ENCODE results near the gene TUBB2A.
A peak's percentile ranks its signal among the peaks of the same experiment; 100 is the strongest.
"Not testable (repeated sequence)": the region's sequence is repeated elsewhere in the genome, so short reads cannot be mapped to it uniquely, and the experiment has no call there.

The TUBB2A gene

GRCh38 chr6:3157131-3157933, at the start of gene TUBB2A:
TUBB2A (minus strand) TSS chr6:3157544; CDS start chr6:3157463, 81 bp downstream.
- Mint-ChIP-seq H3K4me1 (ENCODE audit: low read depth) (peaks cover 11% of the 10 kb centered on the region), H3K27ac (peak within 1 kb of the TSS; percentile 73), H3K36me3 (ENCODE audit: low read depth) (peaks cover 7% of the 10 kb centered on the region), H3K9me3 (peaks cover 4% of the 10 kb centered on the region), H3K4me3 (peak within 1 kb of the TSS; percentile 83), H3K27me3 (ENCODE audit: low read depth) (peaks cover 48% of the 10 kb centered on the region)

- Mint-ChIP-seq H3K4me3 (no peak overlapping the region), H3K27ac (no peak overlapping the region)
Measured at GRCh38 chr6:3206339-3207015, 49.1 kb upstream of the TUBB2A start.

GRCh38 chr6:3205913-3206312, 48.6 kb upstream of the TUBB2A start:
- Mint-ChIP-seq H3K4me3 (no peak overlapping the region), H3K36me3 (ENCODE audit: low read depth) (no peaks in the 10 kb centered on the region), H3K9me3 (peaks cover 3% of the 10 kb centered on the region), H3K27me3 (ENCODE audit: low read depth) (peaks cover 10% of the 10 kb centered on the region), H3K27ac (no peak overlapping the region), H3K4me1 (ENCODE audit: low read depth) (peaks cover 12% of the 10 kb centered on the region)

More at GRCh38 chr6:3206339-3207015, 49.1 kb upstream of the TUBB2A start:
- Mint-ChIP-seq H3K9me3 (peaks cover 3% of the 10 kb centered on the region), H3K4me1 (ENCODE audit: low read depth) (peaks cover 12% of the 10 kb centered on the region), H3K36me3 (ENCODE audit: low read depth) (no peaks in the 10 kb centered on the region), H3K27me3 (ENCODE audit: low read depth) (peaks cover 10% of the 10 kb centered on the region)

GRCh38 chr6:3204921-3205320, 47.6 kb upstream of the TUBB2A start:
- no peaks in the 10 kb centered on the region for H3K36me3 Mint-ChIP-seq (ENCODE audit: low read depth)
- peaks cover 15% of the 10 kb centered on the region for H3K27me3 Mint-ChIP-seq (ENCODE audit: low read depth)
- H3K4me3 Mint-ChIP-seq, result no peak overlapping the region
- H3K9me3 Mint-ChIP-seq, result peaks cover 3% of the 10 kb centered on the region
- H3K27ac Mint-ChIP-seq, result no peak overlapping the region
- peaks cover 12% of the 10 kb centered on the region for H3K4me1 Mint-ChIP-seq (ENCODE audit: low read depth)

GRCh38 chr6:3202999-3203696, 45.8 kb upstream of the TUBB2A start:
- Mint-ChIP-seq H3K36me3 (ENCODE audit: low read depth) (no peaks in the 10 kb centered on the region), H3K27me3 (ENCODE audit: low read depth) (peaks cover 15% of the 10 kb centered on the region), H3K9me3 (peaks cover 3% of the 10 kb centered on the region), H3K4me1 (ENCODE audit: low read depth) (no peaks in the 10 kb centered on the region), H3K4me3 (no peak overlapping the region), H3K27ac (no peak overlapping the region)

- Mint-ChIP-seq H3K27me3 (ENCODE audit: low read depth) (peaks cover 15% of the 10 kb centered on the region), H3K4me1 (ENCODE audit: low read depth) (no peaks in the 10 kb centered on the region), H3K9me3 (peaks cover 3% of the 10 kb centered on the region), H3K4me3 (no peak overlapping the region), H3K27ac (no peak overlapping the region), H3K36me3 (ENCODE audit: low read depth) (no peaks in the 10 kb centered on the region)
Measured at GRCh38 chr6:3201388-3201787, 44.0 kb upstream of the TUBB2A start.

GRCh38 chr6:3200682-3201081, 43.3 kb upstream of the TUBB2A start:
- Mint-ChIP-seq H3K27me3 (ENCODE audit: low read depth) (peaks cover 15% of the 10 kb centered on the region), H3K4me1 (ENCODE audit: low read depth) (no peaks in the 10 kb centered on the region), H3K9me3 (peaks cover 3% of the 10 kb centered on the region), H3K4me3 (no peak overlapping the region), H3K27ac (no peak overlapping the region), H3K36me3 (ENCODE audit: low read depth) (no peaks in the 10 kb centered on the region)

- H3K36me3 Mint-ChIP-seq (ENCODE audit: low read depth), result no peaks in the 10 kb centered on the region
- no peaks in the 10 kb centered on the region for H3K4me1 Mint-ChIP-seq (ENCODE audit: low read depth)
- H3K27me3 Mint-ChIP-seq (ENCODE audit: low read depth), result peaks cover 15% of the 10 kb centered on the region
- no peak overlapping the region for H3K27ac Mint-ChIP-seq
- H3K4me3 Mint-ChIP-seq, result no peak overlapping the region
- H3K9me3 Mint-ChIP-seq, result peaks cover 3% of the 10 kb centered on the region
Measured at GRCh38 chr6:3199382-3199781, 42.0 kb upstream of the TUBB2A start.

GRCh38 chr6:3197734-3198133, 40.4 kb upstream of the TUBB2A start:
- H3K36me3 Mint-ChIP-seq (ENCODE audit: low read depth); H3K27me3 Mint-ChIP-seq (ENCODE audit: low read depth); H3K4me1 Mint-ChIP-seq (ENCODE audit: low read depth); H3K27ac Mint-ChIP-seq; H3K9me3 Mint-ChIP-seq; H3K4me3 Mint-ChIP-seq: not testable (repeated sequence)

- Mint-ChIP-seq H3K36me3 (ENCODE audit: low read depth) (no peaks in the 10 kb centered on the region), H3K4me1 (ENCODE audit: low read depth) (no peaks in the 10 kb centered on the region), H3K27ac (no peak overlapping the region), H3K27me3 (ENCODE audit: low read depth) (peaks cover 5% of the 10 kb centered on the region), H3K9me3 (no peaks in the 10 kb centered on the region), H3K4me3 (no peak overlapping the region)
Measured at GRCh38 chr6:3196770-3197169, 39.4 kb upstream of the TUBB2A start.

- no peaks in the 10 kb centered on the region for H3K4me1 Mint-ChIP-seq (ENCODE audit: low read depth)
- no peaks in the 10 kb centered on the region for H3K36me3 Mint-ChIP-seq (ENCODE audit: low read depth)
- H3K4me3 Mint-ChIP-seq, result no peak overlapping the region
- no peaks in the 10 kb centered on the region for H3K9me3 Mint-ChIP-seq
- H3K27me3 Mint-ChIP-seq (ENCODE audit: low read depth), result peaks cover 5% of the 10 kb centered on the region
- H3K27ac Mint-ChIP-seq, result no peak overlapping the region
Measured at GRCh38 chr6:3195695-3196497, 38.6 kb upstream of the TUBB2A start.

- peaks cover 3% of the 10 kb centered on the region for H3K27me3 Mint-ChIP-seq (ENCODE audit: low read depth)
- no peaks in the 10 kb centered on the region for H3K9me3 Mint-ChIP-seq
- no peaks in the 10 kb centered on the region for H3K4me1 Mint-ChIP-seq (ENCODE audit: low read depth)
- no peak overlapping the region for H3K4me3 Mint-ChIP-seq
- no peak overlapping the region for H3K27ac Mint-ChIP-seq
- H3K36me3 Mint-ChIP-seq (ENCODE audit: low read depth), result no peaks in the 10 kb centered on the region
Measured at GRCh38 chr6:3195420-3195694, 38.0 kb upstream of the TUBB2A start.

- Mint-ChIP-seq H3K27me3 (ENCODE audit: low read depth) (peaks cover 4% of the 10 kb centered on the region), H3K9me3 (no peaks in the 10 kb centered on the region), H3K27ac (no peak overlapping the region), H3K4me1 (ENCODE audit: low read depth) (no peaks in the 10 kb centered on the region), H3K36me3 (ENCODE audit: low read depth) (no peaks in the 10 kb centered on the region), H3K4me3 (no peak overlapping the region)
Measured at GRCh38 chr6:3194535-3195419, 37.4 kb upstream of the TUBB2A start.

Measured in T-helper 1 cell treated with Interleukin-12 subunit alpha and Interleukin-12 subunit beta and Interleukin-4 antibody, amounts not matched to agents 30 μg/mL and 1 μg/mL, for 36 hours (primary cell).